BLaER1 (cell line): ENCODE results near the gene SLC29A4.
"Not testable (repeated sequence)": the region's sequence is repeated elsewhere in the genome, so short reads cannot be mapped to it uniquely, and the experiment has no call there.

Experiments
- H3K27ac ChIP-seq: shearing (Covaris generic); formaldehyde crosslinking; 2 replicates; pipeline ENCODE4 v1.8.1; 2022
- H3K27me3 ChIP-seq: shearing (Covaris generic); formaldehyde crosslinking; 2 replicates; pipeline ENCODE4 v1.8.1; 2022
- H3K36me3 ChIP-seq: shearing (Covaris generic); formaldehyde crosslinking; 2 replicates; pipeline ENCODE4 v1.8.1; 2022
- H3K4me1 ChIP-seq: shearing (Covaris generic); formaldehyde crosslinking; 2 replicates; pipeline ENCODE4 v1.8.1; 2022
- H3K4me2 ChIP-seq: shearing (Covaris generic); formaldehyde crosslinking; 2 replicates; pipeline ENCODE4 v1.8.1; 2022
- H3K4me3 ChIP-seq: shearing (Covaris generic); formaldehyde crosslinking; 2 replicates; pipeline ENCODE4 v1.8.1; 2022
- H3K9ac ChIP-seq: shearing (Covaris generic); formaldehyde crosslinking; 2 replicates; pipeline ENCODE4 v1.8.1; 2022
- H3K9me3 ChIP-seq: shearing (Covaris generic); formaldehyde crosslinking; 2 replicates; pipeline ENCODE4 v1.8.1; 2022
- H4K20me1 ChIP-seq: shearing (Covaris generic); formaldehyde crosslinking; 2 replicates; pipeline ENCODE4 v1.8.1; 2022
- Cebpa-rat ChIP-seq: shearing (Covaris generic); IDR thresholded peaks from 2 replicates; pipeline ENCODE4 v1.8.1; 2022

SLC29A4 gene

GRCh38 chr7:5322621-5323410, 40.1 kb downstream of the SLC29A4 start:
- Histone ChIP-seq H3K27ac (no peak overlapping the region), H4K20me1 (no peaks in the 10 kb centered on the region), H3K9ac (no peak overlapping the region), H3K36me3 (peaks cover 52% of the 10 kb centered on the region), H3K9me3 (peaks cover 34% of the 10 kb centered on the region), H3K27me3 (no peaks in the 10 kb centered on the region), H3K4me2 (peak overlapping the region; percentile 74; the same call in 1 of the 2 replicates), H3K4me3 (no peak overlapping the region), H3K4me1 (peaks cover 51% of the 10 kb centered on the region)
- no peak for TF ChIP-seq Cebpa-rat

GRCh38 chr7:5323800-5324781, 41.3 kb downstream of the SLC29A4 start:
- H3K9ac ChIP-seq, H3K4me3 ChIP-seq, H3K27me3 ChIP-seq, H4K20me1 ChIP-seq: not testable (repeated sequence)
- Histone ChIP-seq H3K9me3 (peaks cover 22% of the 10 kb centered on the region), H3K4me2 (peak overlapping the region; percentile 74), H3K36me3 (peaks cover 43% of the 10 kb centered on the region), H3K4me1 (peaks cover 63% of the 10 kb centered on the region), H3K27ac (peak overlapping the region; percentile 19; the same call in 1 of the 2 replicates)

GRCh38 chr7:5324961-5325360, 42.2 kb downstream of the SLC29A4 start:
- Histone ChIP-seq H3K27ac (peak overlapping the region; percentile 31; the same call in 1 of the 2 replicates), H3K27me3 (no peaks in the 10 kb centered on the region), H3K9ac (no peak overlapping the region), H3K9me3 (peaks cover 13% of the 10 kb centered on the region), H4K20me1 (0 out of 2 replicates have a peak, but pooled peaks cover under 1% of the 10 kb centered on the region), H3K4me3 (no peak overlapping the region), H3K4me2 (peak overlapping the region; percentile 74), H3K4me1 (peaks cover 63% of the 10 kb centered on the region), H3K36me3 (peaks cover 43% of the 10 kb centered on the region)
- no peak for TF ChIP-seq Cebpa-rat

GRCh38 chr7:5330288-5330687, 47.5 kb downstream of the SLC29A4 start:
- no peaks in the 10 kb centered on the region for H3K9me3 ChIP-seq
- no peak overlapping the region for H3K9ac ChIP-seq
- H3K4me1 ChIP-seq = peaks cover 65% of the 10 kb centered on the region
- peaks cover 44% of the 10 kb centered on the region for H3K36me3 ChIP-seq
- H4K20me1 ChIP-seq = peaks cover 54% of the 10 kb centered on the region
- H3K4me3 ChIP-seq = no peak overlapping the region
- H3K27ac ChIP-seq = no peak overlapping the region
- no peak overlapping the region for H3K4me2 ChIP-seq
- no peak for TF ChIP-seq Cebpa-rat
- no peaks in the 10 kb centered on the region for H3K27me3 ChIP-seq

GRCh38 chr7:5332579-5332978, 49.8 kb downstream of the SLC29A4 start:
- no peak for TF ChIP-seq Cebpa-rat
- H3K9ac ChIP-seq = no peak overlapping the region
- peaks cover 61% of the 10 kb centered on the region for H4K20me1 ChIP-seq
- H3K4me1 ChIP-seq = peaks cover 42% of the 10 kb centered on the region
- peaks cover 67% of the 10 kb centered on the region for H3K36me3 ChIP-seq
- peaks cover 23% of the 10 kb centered on the region for H3K9me3 ChIP-seq
- no peak overlapping the region for H3K4me3 ChIP-seq
- no peaks in the 10 kb centered on the region for H3K27me3 ChIP-seq
- no peak overlapping the region for H3K27ac ChIP-seq
- peak overlapping the region; percentile 62 for H3K4me2 ChIP-seq

- Histone ChIP-seq H3K36me3 (peaks cover 73% of the 10 kb centered on the region), H3K4me3 (no peak overlapping the region), H3K9me3 (peaks cover 31% of the 10 kb centered on the region), H3K27me3 (no peaks in the 10 kb centered on the region), H3K4me2 (no peak overlapping the region), H3K9ac (no peak overlapping the region), H3K4me1 (peaks cover 34% of the 10 kb centered on the region), H4K20me1 (peaks cover 61% of the 10 kb centered on the region), H3K27ac (no peak overlapping the region)
- TF ChIP-seq Cebpa-rat = no peak
Observed at GRCh38 chr7:5333121-5334045, 50.6 kb downstream of the SLC29A4 start.

- peaks cover 76% of the 10 kb centered on the region for H3K36me3 ChIP-seq
- H3K4me2 ChIP-seq = no peak overlapping the region
- no peaks in the 10 kb centered on the region for H3K27me3 ChIP-seq
- no peak overlapping the region for H3K9ac ChIP-seq
- no peak overlapping the region for H3K4me3 ChIP-seq
- TF ChIP-seq Cebpa-rat = no peak
- H3K4me1 ChIP-seq = peaks cover 28% of the 10 kb centered on the region
- H3K9me3 ChIP-seq = peaks cover 34% of the 10 kb centered on the region
- H3K27ac ChIP-seq = no peak overlapping the region
- H4K20me1 ChIP-seq = peaks cover 61% of the 10 kb centered on the region
Observed at GRCh38 chr7:5334671-5335070, 51.9 kb downstream of the SLC29A4 start.

- no peaks in the 10 kb centered on the region for H3K27me3 ChIP-seq
- H3K9ac ChIP-seq = no peak overlapping the region
- no peak for TF ChIP-seq Cebpa-rat
- peaks cover 39% of the 10 kb centered on the region for H4K20me1 ChIP-seq
- H3K4me2 ChIP-seq = no peak overlapping the region
- no peak overlapping the region for H3K4me3 ChIP-seq
- H3K27ac ChIP-seq = no peak overlapping the region
- H3K36me3 ChIP-seq = peaks cover 89% of the 10 kb centered on the region
- peaks cover 49% of the 10 kb centered on the region for H3K9me3 ChIP-seq
- peaks cover 13% of the 10 kb centered on the region for H3K4me1 ChIP-seq
Observed at GRCh38 chr7:5337047-5337446, 54.3 kb downstream of the SLC29A4 start.

- no peak overlapping the region for H3K4me2 ChIP-seq
- H4K20me1 ChIP-seq = peaks cover 10% of the 10 kb centered on the region; the same call in 1 of the 2 replicates
- no peak overlapping the region for H3K27ac ChIP-seq
- peaks cover 94% of the 10 kb centered on the region for H3K36me3 ChIP-seq
- peaks cover 78% of the 10 kb centered on the region for H3K9me3 ChIP-seq
- H3K27me3 ChIP-seq = no peaks in the 10 kb centered on the region
- no peak overlapping the region for H3K4me3 ChIP-seq
- H3K4me1 ChIP-seq = no peaks in the 10 kb centered on the region
- H3K9ac ChIP-seq = no peak overlapping the region
- no peak for TF ChIP-seq Cebpa-rat
Observed at GRCh38 chr7:5339955-5340354, 57.2 kb downstream of the SLC29A4 start.
